ENCODE measurements around the gene FGGY. TPM values are rescaled to one million over a fixed set of nuclear protein-coding genes. Genes with fewer than 3 reads are reported as not detected.

The FGGY gene
- total and polyA plus RNA-seq, 2 donors (not counting 1 experiment from before 2014, with no cell fraction given) = 6.1 to 38.5 TPM

DNA sequence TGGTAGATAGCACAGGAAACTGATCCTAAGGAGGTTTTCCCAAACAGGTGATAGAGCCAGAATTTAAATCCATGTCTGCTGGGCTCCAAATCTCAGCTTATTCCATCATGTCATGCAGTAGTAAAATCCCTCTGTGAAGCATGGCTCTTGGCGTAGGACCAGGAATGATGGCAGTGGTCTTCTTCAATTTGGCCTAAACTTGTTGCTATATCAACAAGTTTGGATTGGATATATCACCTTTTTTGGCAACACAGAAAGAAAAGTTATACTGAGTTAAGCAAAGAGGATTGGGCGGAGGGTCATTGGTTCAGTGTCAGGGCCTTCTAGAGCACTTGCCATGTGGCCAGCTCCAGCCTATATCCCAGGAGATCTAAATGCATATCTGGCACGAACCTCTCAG is 52.2 kb downstream of the FGGY start:
- no peak overlapping the region for H3K4me2 ChIP-seq (replicated peaks; ENCODE audit: low read depth, low read length, poor library complexity, severe bottlenecking)
- WGBS (ENCODE audit: insufficient coverage) = 100% methylated on average over 2 of the region's 3 CpGs
- no peaks in the 10 kb centered on the region for H3K9me3 ChIP-seq (ENCODE audit: control extremely low read depth in 1 of 3, control insufficient read depth in 2 of 3, insufficient read depth in 1 of 3, low read length in 2 of 3)
- no peak overlapping the region for H3K9ac ChIP-seq (ENCODE audit: low read length)
- H3K27ac Mint-ChIP-seq = no peak overlapping the region
- no peaks in the 10 kb centered on the region for H3K27me3 Mint-ChIP-seq
- H3K27me3 ChIP-seq (replicated peaks in 1 of 4; ENCODE audit: control extremely low read depth in 1 of 4, control insufficient read depth in 3 of 4, insufficient read depth in 4 of 4, low read length in 3 of 4) = no peaks in the 10 kb centered on the region
- intact Hi-C loops (cut with micrococcal nuclease) = no loop called here
- no peak for ATAC-seq (ENCODE audit: low read depth)
- POLR2A ChIA-PET = no interaction called here
- no peaks in the 10 kb centered on the region for H3K9me3 Mint-ChIP-seq (ENCODE audit: insufficient read depth)
- peaks cover 0 to 5% of the 10 kb centered on the region in 2 experiments for H3K36me3 ChIP-seq (replicated peaks in 1 of 2; ENCODE audit: control extremely low read depth in 1 of 2, control insufficient read depth in 1 of 2, extremely low read depth in 1 of 2, insufficient read depth in 2 of 2, low read length in 1 of 2)
- H3K4me3 ChIP-seq (ENCODE audit: control extremely low read depth in 1 of 5, extremely low read depth in 1 of 5, insufficient read depth in 1 of 5, low read depth in 2 of 5, low read length in 4 of 5) = no peak overlapping the region
- no peak for TF ChIP-seq EZH2 (IDR thresholded peaks at IDR 0.05; ENCODE audit: borderline replicate concordance, insufficient read depth, low read depth, low read length, poor library complexity, severe bottlenecking)
- TF ChIP-seq, protein P1, sequence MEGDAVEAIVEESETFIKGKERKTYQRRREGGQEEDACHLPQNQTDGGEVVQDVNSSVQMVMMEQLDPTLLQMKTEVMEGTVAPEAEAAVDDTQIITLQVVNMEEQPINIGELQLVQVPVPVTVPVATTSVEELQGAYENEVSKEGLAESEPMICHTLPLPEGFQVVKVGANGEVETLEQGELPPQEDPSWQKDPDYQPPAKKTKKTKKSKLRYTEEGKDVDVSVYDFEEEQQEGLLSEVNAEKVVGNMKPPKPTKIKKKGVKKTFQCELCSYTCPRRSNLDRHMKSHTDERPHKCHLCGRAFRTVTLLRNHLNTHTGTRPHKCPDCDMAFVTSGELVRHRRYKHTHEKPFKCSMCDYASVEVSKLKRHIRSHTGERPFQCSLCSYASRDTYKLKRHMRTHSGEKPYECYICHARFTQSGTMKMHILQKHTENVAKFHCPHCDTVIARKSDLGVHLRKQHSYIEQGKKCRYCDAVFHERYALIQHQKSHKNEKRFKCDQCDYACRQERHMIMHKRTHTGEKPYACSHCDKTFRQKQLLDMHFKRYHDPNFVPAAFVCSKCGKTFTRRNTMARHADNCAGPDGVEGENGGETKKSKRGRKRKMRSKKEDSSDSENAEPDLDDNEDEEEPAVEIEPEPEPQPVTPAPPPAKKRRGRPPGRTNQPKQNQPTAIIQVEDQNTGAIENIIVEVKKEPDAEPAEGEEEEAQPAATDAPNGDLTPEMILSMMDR (IDR thresholded peaks at IDR 0.05) = no peak
- H3K4me1 ChIP-seq (ENCODE audit: control insufficient read depth in 2 of 2, insufficient read depth in 2 of 2, low read length in 2 of 2) = no peaks in the 10 kb centered on the region
- H3K79me2 ChIP-seq (ENCODE audit: control insufficient read depth, insufficient read depth, low read length) = no peaks in the 10 kb centered on the region
- H4K20me1 ChIP-seq (ENCODE audit: control insufficient read depth, insufficient read depth, low read length, poor library complexity, severe bottlenecking) = no peaks in the 10 kb centered on the region
- CTCF ChIA-PET = no interaction called here
- H2AFZ ChIP-seq (ENCODE audit: insufficient read depth, low read depth, low read length, poor library complexity, severe bottlenecking) = no peak overlapping the region
- H3K4me3 Mint-ChIP-seq = no peak overlapping the region
- peaks cover 8% of the 10 kb centered on the region for H3K4me1 Mint-ChIP-seq
- DNase-seq = no peak
- H3K27ac ChIP-seq (ENCODE audit: low read length in 2 of 2) = no peak overlapping the region

DNA sequence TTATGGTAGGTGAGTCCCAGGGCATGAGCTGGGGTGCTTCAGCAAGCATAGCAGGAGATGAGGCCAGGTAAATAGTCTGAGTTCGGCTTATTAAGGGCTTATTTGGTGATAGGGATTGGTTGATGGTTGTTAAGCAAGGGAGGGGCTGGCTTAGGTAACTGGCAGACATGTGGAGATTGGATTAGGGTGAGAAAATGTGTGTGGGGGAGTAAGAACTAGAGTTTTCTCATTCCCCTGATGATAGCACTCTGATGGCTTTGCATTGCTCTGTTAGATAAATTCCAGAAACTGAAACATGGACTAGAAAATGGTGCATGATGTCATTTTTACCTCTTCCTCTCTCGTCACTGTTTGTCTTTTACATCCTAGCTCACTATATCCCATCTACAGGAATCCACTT is 53.6 kb downstream of the FGGY start:
- Mint-ChIP-seq H3K4me3 (no peak overlapping the region), H3K27me3 (no peaks in the 10 kb centered on the region), H3K9me3 (ENCODE audit: insufficient read depth) (no peaks in the 10 kb centered on the region), H3K4me1 (peaks cover 18% of the 10 kb centered on the region), H3K27ac (no peak overlapping the region)
- CTCF ChIA-PET = no interaction called here
- Histone ChIP-seq H3K79me2 (ENCODE audit: control insufficient read depth, insufficient read depth, low read length) (no peaks in the 10 kb centered on the region), H3K27me3 (replicated peaks in 1 of 4; ENCODE audit: control extremely low read depth in 1 of 4, control insufficient read depth in 3 of 4, insufficient read depth in 4 of 4, low read length in 3 of 4) (no peaks in the 10 kb centered on the region), H3K4me1 (ENCODE audit: control insufficient read depth in 2 of 2, insufficient read depth in 2 of 2, low read length in 2 of 2) (no peaks in the 10 kb centered on the region), H4K20me1 (ENCODE audit: control insufficient read depth, insufficient read depth, low read length, poor library complexity, severe bottlenecking) (no peaks in the 10 kb centered on the region), H3K27ac (ENCODE audit: low read length in 2 of 2) (no peak overlapping the region), H3K4me2 (replicated peaks; ENCODE audit: low read depth, low read length, poor library complexity, severe bottlenecking) (no peak overlapping the region), H3K36me3 (replicated peaks in 1 of 2; ENCODE audit: control extremely low read depth in 1 of 2, control insufficient read depth in 1 of 2, extremely low read depth in 1 of 2, insufficient read depth in 2 of 2, low read length in 1 of 2) (peaks cover 0 to 2% of the 10 kb centered on the region in 2 experiments), H3K4me3 (ENCODE audit: control extremely low read depth in 1 of 5, extremely low read depth in 1 of 5, insufficient read depth in 1 of 5, low read depth in 2 of 5, low read length in 4 of 5) (no peak overlapping the region), H3K9ac (ENCODE audit: low read length) (no peak overlapping the region), H2AFZ (ENCODE audit: insufficient read depth, low read depth, low read length, poor library complexity, severe bottlenecking) (no peak overlapping the region), H3K9me3 (ENCODE audit: control extremely low read depth in 1 of 3, control insufficient read depth in 2 of 3, insufficient read depth in 1 of 3, low read length in 2 of 3) (no peaks in the 10 kb centered on the region)
- ATAC-seq (ENCODE audit: low read depth) (no peak), DNase-seq (no peak)
- POLR2A ChIA-PET = no interaction called here
- no peak for TF ChIP-seq EZH2 (IDR thresholded peaks at IDR 0.05; ENCODE audit: borderline replicate concordance, insufficient read depth, low read depth, low read length, poor library complexity, severe bottlenecking)
- TF ChIP-seq, protein P1 (IDR thresholded peaks at IDR 0.05) = no peak
- intact Hi-C loops (cut with micrococcal nuclease) = no loop called here
- 89% methylated on average over 1 of the region's 2 CpGs for WGBS (ENCODE audit: insufficient coverage)
